Duodenal mucosa (tissue), 2 donors: ENCODE results near the gene ATP10D.

Experiments
- H3K27ac ChIP-seq: one replicate; pipeline ENCODE4 v1.7.0; 2013; ENCODE audit warnings: low read depth, low read length
- H3K27me3 ChIP-seq, 2 donors: one replicate each; pipeline ENCODE4 v1.7.0; 2013; ENCODE audit warnings: low read length in 2 of 2, control low read depth in 1 of 2; ENCODE audit not compliant: insufficient read depth in 2 of 2, control insufficient read depth in 1 of 2
- H3K36me3 ChIP-seq, 2 donors: one replicate each; pipeline ENCODE4 v1.7.0; 2013; ENCODE audit warnings: low read length in 2 of 2, control low read depth in 1 of 2; ENCODE audit not compliant: insufficient read depth in 2 of 2, control insufficient read depth in 1 of 2
- H3K4me1 ChIP-seq, 2 donors: one replicate each; pipeline ENCODE4 v1.7.0; 2013; ENCODE audit warnings: low read length in 2 of 2, control low read depth in 1 of 2; ENCODE audit not compliant: insufficient read depth in 2 of 2, control insufficient read depth in 1 of 2
- H3K4me3 ChIP-seq, 2 donors: one replicate each; pipeline ENCODE4 v1.7.0; 2013; ENCODE audit warnings: low read length in 2 of 2, low read depth in 1 of 2
- H3K9ac ChIP-seq, 2 donors: one replicate each; pipeline ENCODE4 v1.7.0; 2013; ENCODE audit warnings: low read length in 2 of 2, low read depth in 1 of 2
- H3K9me3 ChIP-seq, 2 donors: one replicate each; pipeline ENCODE4 v1.7.0; 2013; ENCODE audit warnings: low read length in 2 of 2, control low read depth in 1 of 2; ENCODE audit not compliant: control insufficient read depth in 1 of 2

ATP10D gene

DNA sequence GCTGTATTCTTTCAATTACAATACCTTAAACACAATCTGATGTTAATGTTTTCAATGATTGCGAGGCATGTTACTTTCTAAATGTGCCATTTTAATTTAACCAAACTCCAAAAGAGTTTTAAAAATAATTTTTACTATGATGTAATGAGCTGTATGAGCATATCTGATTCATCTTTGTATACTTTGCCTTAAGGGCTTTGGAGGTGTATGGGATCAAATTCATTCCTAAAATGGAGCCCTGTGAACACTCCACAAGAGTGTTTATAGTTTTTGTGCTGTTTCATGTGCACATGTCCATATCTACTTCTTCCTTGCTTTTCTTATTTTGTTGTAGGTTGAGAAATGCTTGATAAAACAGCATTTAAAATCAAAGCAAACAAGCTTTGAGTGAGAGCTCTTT, 82.4 kb downstream of the ATP10D start:
- Histone ChIP-seq H3K27ac (no peak overlapping the region), H3K9me3 (no peaks in the 10 kb centered on the region), H3K36me3 (peaks cover 9 to 25% of the 10 kb centered on the region in 2 donors), H3K4me3 (no peak overlapping the region), H3K4me1 (no peaks in the 10 kb centered on the region), H3K27me3 (no peaks in the 10 kb centered on the region), H3K9ac (no peak overlapping the region)

DNA sequence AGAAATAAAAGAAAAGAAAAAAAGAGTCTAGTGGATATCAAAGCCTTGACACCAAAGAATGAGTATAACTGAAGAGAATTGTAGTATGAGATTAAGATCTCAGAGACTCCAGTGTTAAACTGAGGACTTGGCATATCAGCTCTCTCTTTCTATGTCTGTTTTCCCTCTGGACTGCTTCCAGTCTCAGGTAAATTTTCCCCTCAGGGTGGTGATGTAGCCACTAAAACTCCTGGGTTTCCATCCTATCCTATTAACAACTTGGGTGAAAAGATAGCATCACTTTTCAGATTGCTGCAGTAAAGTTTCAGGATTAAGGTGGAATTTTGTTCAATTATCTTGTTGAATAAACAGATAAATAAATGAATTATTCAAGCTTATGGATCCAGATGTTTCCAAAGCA, 85.7 kb downstream of the ATP10D start:
- no peak overlapping the region for H3K4me3 ChIP-seq
- no peak overlapping the region for H3K9ac ChIP-seq
- no peaks in the 10 kb centered on the region for H3K4me1 ChIP-seq
- no peaks in the 10 kb centered on the region for H3K27me3 ChIP-seq
- peaks cover 9 to 30% of the 10 kb centered on the region in 2 donors for H3K36me3 ChIP-seq
- no peak overlapping the region for H3K27ac ChIP-seq
- H3K9me3 ChIP-seq = no peaks in the 10 kb centered on the region

DNA sequence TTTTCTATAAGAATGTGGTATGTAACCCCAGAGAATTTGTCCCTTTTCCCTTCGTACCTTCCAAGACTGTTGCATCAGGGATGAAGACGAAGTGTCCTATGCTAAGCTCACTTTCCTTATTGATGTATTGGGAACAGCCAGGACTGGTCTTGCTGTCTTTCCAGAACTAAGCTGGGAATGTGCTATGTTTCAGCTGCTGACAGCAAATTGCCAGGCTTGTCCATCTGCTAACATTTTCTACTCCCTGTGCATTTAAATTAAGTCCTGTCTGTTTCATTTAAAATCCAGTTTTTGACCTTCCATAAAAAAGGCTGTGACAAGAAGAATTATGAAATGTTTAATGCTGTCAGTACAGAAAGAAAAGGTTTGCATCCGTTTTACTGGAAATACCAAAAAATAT, 87.9 kb downstream of the ATP10D start:
- no peak overlapping the region for H3K27ac ChIP-seq
- no peak overlapping the region for H3K4me3 ChIP-seq
- no peaks in the 10 kb centered on the region for H3K9me3 ChIP-seq
- peaks cover 14 to 42% of the 10 kb centered on the region in 2 donors for H3K36me3 ChIP-seq
- H3K9ac ChIP-seq = no peak overlapping the region
- no peaks in the 10 kb centered on the region for H3K4me1 ChIP-seq
- H3K27me3 ChIP-seq = no peaks in the 10 kb centered on the region

DNA sequence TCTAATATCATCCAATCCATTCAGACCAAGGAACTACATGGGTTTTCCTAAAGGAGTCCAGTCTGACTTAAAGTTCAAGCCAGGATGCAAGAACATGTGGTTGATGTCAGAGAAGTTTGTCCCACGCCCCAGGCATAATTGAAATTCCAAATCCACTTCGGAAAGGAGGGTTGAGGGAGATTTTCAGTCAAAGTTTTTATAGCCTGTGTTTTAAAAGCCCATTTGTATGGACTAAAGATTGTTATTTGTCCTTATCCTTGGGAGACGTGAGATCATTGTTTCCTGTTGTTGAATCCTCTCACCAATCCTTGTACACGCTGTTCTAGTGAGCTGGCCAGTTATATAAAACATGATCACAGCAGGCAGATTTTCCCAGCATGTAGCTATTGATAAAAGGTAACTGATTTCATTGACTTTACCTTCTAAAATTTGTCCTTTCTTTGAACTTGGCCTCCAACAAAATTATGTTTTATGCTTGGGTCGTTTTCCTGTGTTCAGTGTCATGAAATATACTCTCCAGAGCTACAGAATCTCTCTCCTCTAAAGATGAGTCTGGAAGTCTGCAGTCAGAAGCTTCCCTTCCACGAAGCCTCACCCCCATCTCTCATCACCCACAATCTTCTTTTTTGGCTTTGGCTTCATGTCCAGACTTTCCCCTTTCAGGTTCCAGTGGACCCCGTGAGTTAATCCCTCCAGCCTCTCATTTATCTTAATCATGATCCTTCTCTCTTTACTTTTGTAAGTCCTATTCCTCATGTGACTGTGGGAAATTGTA, 92.9 kb downstream of the ATP10D start:
- no peak overlapping the region for H3K27ac ChIP-seq
- no peak overlapping the region for H3K9ac ChIP-seq
- H3K4me3 ChIP-seq = no peak overlapping the region
- no peaks in the 10 kb centered on the region for H3K9me3 ChIP-seq
- H3K36me3 ChIP-seq = peaks cover 10 to 32% of the 10 kb centered on the region in 2 donors
- H3K27me3 ChIP-seq = no peaks in the 10 kb centered on the region
- no peaks in the 10 kb centered on the region for H3K4me1 ChIP-seq

DNA sequence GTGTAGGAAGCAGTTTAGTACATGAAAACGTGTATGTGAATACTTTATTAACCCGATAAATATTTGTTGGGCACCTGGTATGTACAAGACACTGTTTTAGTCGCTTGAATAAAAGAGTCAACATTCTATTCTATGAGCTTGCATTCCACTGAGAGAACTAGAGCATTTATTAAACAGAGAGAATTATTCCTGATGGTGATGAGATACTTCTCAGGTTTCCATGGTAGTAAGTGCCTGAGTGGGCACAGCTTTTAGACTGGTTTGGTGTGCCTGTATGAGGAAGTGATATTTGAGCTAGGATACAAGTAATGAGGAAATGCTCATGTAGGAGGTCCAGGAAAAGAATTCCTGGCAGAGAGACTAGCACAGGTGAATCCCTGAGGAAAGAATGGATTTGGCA, 94.2 kb downstream of the ATP10D start:
- Histone ChIP-seq H3K4me1 (no peaks in the 10 kb centered on the region), H3K9ac (no peak overlapping the region), H3K36me3 (peaks cover 14 to 33% of the 10 kb centered on the region in 2 donors), H3K27ac (no peak overlapping the region), H3K27me3 (no peaks in the 10 kb centered on the region), H3K9me3 (no peaks in the 10 kb centered on the region), H3K4me3 (no peak overlapping the region)

DNA sequence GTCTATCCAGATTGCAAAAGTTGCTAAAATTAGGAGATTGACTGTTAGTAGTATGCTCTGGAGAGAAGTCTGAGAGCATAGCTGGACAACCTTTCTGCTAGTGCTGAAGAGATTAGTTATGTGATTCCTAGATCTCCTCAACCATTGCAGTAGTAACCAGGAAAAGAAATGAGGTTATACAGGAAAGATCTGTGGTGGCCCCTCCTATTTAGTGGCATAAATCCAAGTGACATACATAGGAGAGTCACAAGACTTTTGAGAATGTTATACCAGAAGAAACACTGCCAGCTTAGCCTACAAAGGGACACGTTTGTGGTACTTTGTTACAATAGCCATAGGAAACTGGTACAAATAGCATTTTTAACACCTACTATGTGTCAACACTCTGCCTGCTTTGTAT, 105.2 kb downstream of the ATP10D start:
- Histone ChIP-seq H3K9ac (no peak overlapping the region), H3K9me3 (peaks cover 3 to 6% of the 10 kb centered on the region in 2 donors), H3K27ac (no peak overlapping the region), H3K36me3 (peaks cover 5 to 47% of the 10 kb centered on the region in 2 donors), H3K4me1 (no peaks in the 10 kb centered on the region), H3K4me3 (no peak overlapping the region), H3K27me3 (no peaks in the 10 kb centered on the region)

DNA sequence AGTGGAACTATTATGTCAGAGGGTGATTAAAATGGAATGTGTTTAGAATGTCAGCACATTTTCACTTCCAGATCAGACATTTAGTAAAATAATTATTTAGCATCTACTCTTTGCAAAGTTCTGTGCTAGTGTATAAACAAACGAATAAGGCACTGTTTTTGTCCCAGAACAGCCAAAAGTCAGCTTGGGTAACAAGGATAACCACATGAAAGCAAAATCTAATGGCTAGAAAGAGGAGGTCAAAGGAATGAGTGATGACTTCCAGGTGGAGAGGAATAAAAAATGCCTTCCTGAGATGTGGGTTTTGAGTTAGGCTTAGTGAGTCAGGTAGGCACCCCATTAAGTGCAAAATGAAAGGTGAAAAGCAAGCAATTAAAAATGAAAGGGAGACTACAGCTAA, 112.6 kb downstream of the ATP10D start:
- no peaks in the 10 kb centered on the region for H3K9me3 ChIP-seq
- no peak overlapping the region for H3K27ac ChIP-seq
- no peaks in the 10 kb centered on the region for H3K36me3 ChIP-seq
- no peaks in the 10 kb centered on the region for H3K27me3 ChIP-seq
- no peaks in the 10 kb centered on the region for H3K4me1 ChIP-seq
- no peak overlapping the region for H3K4me3 ChIP-seq
- H3K9ac ChIP-seq = no peak overlapping the region

DNA sequence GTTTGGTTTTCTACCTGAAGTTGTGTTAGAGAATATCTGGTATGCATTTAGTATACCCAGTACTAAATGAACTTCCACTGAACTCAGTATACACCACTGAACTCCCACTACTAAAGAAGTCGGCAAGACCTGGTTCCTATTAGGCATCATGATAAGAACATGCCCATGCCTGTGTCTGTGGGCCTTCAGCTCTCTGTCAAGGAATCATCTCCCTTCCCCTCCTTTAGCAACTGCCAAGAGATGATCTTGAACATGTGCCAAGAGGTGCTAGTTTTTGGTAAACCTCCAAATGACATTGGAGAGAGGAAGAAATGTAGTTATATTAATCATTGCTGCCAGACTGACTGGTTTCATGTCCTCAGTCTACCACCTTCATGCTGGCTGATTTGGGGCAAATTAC, 113.2 kb downstream of the ATP10D start:
- Histone ChIP-seq H3K36me3 (no peaks in the 10 kb centered on the region), H3K27ac (no peak overlapping the region), H3K4me3 (no peak overlapping the region), H3K9ac (no peak overlapping the region), H3K4me1 (no peaks in the 10 kb centered on the region), H3K9me3 (no peaks in the 10 kb centered on the region), H3K27me3 (no peaks in the 10 kb centered on the region)

DNA sequence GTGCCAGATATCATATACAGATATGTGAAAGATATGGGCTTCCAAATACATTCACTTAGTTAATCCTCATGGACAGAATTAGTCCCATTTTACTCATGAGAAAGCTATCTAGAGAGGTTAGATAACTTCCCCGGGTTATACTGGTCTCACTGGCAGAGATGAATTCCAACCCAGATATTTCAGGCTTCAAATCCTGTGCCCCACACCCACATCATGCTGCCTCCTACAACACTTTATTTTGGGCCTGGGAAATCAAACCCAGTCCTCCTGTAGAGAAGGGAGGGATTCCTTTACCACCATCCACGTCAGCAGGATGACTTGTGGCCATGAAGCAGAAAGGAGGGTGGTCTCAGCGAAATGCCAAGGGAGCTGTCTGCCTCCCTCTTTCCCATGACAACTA, 113.8 kb downstream of the ATP10D start:
- Histone ChIP-seq H3K27me3 (no peaks in the 10 kb centered on the region), H3K36me3 (no peaks in the 10 kb centered on the region), H3K4me1 (no peaks in the 10 kb centered on the region), H3K4me3 (no peak overlapping the region), H3K9me3 (no peaks in the 10 kb centered on the region), H3K9ac (no peak overlapping the region), H3K27ac (no peak overlapping the region)

DNA sequence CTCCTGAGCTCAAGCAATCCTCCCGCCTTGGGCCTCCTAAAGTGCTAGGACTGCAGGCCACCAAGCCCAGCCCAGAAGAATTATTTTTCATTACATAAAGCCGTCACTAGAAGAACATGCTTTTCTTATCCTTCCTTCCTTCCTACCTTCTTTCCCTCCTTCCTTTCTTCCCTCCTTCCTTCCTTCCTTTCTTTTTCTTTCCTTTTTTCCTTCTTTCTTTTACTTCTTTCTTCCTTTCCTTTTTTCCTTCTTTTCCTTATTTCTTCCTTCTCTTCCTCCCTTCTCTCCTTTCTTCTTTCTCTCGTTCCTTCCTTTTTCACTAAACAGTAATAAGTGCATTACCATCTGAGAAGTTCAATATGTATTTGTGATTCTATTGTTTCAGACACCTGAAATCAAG, 121.4 kb downstream of the ATP10D start:
- no peak overlapping the region for H3K9ac ChIP-seq
- no peaks in the 10 kb centered on the region for H3K9me3 ChIP-seq
- no peak overlapping the region for H3K4me3 ChIP-seq
- no peak overlapping the region for H3K27ac ChIP-seq
- H3K36me3 ChIP-seq = no peaks in the 10 kb centered on the region
- no peaks in the 10 kb centered on the region for H3K4me1 ChIP-seq
- no peaks in the 10 kb centered on the region for H3K27me3 ChIP-seq
